ENCODE data around the gene KIF23.

DNA sequence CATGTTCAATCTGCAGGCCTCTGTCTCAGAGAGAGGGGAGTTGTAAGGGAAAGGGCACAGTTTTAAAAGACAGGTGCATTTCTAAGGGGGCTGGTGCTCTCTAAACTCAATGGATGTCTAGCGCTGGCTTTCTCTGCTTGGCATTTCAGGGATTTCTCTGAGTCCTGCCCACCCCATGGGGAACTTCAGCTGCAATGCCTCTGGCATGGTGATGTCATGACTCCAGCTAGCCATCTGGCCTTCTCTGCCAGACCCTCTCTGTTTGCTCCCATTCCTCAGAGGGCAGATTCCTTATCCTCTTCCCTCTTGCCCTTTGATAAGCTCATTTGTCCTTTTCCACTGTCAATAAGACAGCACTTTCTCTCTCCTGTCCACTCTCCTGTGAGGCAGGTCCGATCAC is 79.3 kb downstream of the KIF23 start:
- TF ChIP-seq CTCF (IDR thresholded peaks at IDR 0.05) (no peak), POLR2A (IDR thresholded peaks at IDR 0.05) (no peak), EP300 (IDR thresholded peaks at IDR 0.05; ENCODE audit: low read depth) (no peak)

Measured in transverse colon (tissue), 3 donors.